ENCODE data around the gene TEN1. TPM values are rescaled to one million over a fixed set of nuclear protein-coding genes. Genes with fewer than 3 reads are reported as not detected.

The TEN1 gene
- total and polyA plus RNA-seq, 2 of the 4 experiments (the other 2 are of a cell fraction), result 14.7 to 17.9 TPM

- ATAC-seq (ENCODE audit: low read depth), result no peak
- dilution Hi-C loops (cut with HindIII; ENCODE audit: low sequenced_read_pairs, unreplicated experiment), result no loop called here
- WGBS, 2 experiments (ENCODE audit: extremely low coverage in 2 of 2, insufficient read length in 1 of 2), result 100% methylated on average over 5 of the region's 9 CpGs; no CpG with 5 or more reads in 1 of the 2 experiments
Observed at GRCh38 chr17:76048025-76048605, 69.1 kb downstream of the TEN1 start.

More at GRCh38 chr17:76048025-76048605, 69.1 kb downstream of the TEN1 start:
- Histone ChIP-seq H2BK5ac (ENCODE audit: low read depth, low read length, poor library complexity, severe bottlenecking) (no peak overlapping the region), H3K36me3 (ENCODE audit: control insufficient read depth, insufficient read depth, low read length) (peaks cover 70% of the 10 kb centered on the region), H3K9me3 (ENCODE audit: control insufficient read depth, insufficient read depth, low read length) (no peaks in the 10 kb centered on the region), H2AFZ (replicated peaks; ENCODE audit: low read length, poor library complexity) (no peak overlapping the region), H2BK120ac (ENCODE audit: low read depth, low read length) (no peak overlapping the region), H4K8ac (ENCODE audit: low read depth in 2 of 2, low read length in 2 of 2) (no peak overlapping the region), H2BK15ac (ENCODE audit: low read depth, low read length) (no peak overlapping the region), H3K18ac (ENCODE audit: low read depth, low read length) (no peak overlapping the region), H2AK9ac (replicated peaks; ENCODE audit: low read depth, low read length, poor library complexity) (no peak overlapping the region), H4K91ac (ENCODE audit: insufficient read depth, low read depth, low read length) (no peak overlapping the region), H3K27me3 (ENCODE audit: control insufficient read depth, insufficient read depth, low read length) (no peaks in the 10 kb centered on the region), H3K14ac (replicated peaks; ENCODE audit: low read depth, low read length) (no peak overlapping the region), H2AK5ac (ENCODE audit: low read depth, low read length) (no peak overlapping the region), H3K9ac (ENCODE audit: low read depth, low read length) (no peak overlapping the region), H3K79me1 (ENCODE audit: low read depth in 1 of 2, low read length in 2 of 2) (peaks cover 11 to 57% of the 10 kb centered on the region in 2 experiments; a peak in 3 of 4 replicates), H3K27ac (ENCODE audit: insufficient read depth, low read length) (no peak overlapping the region), H4K5ac (ENCODE audit: low read depth, low read length) (no peak overlapping the region), H3K4me3 (ENCODE audit: insufficient read depth, low read depth, low read length) (no peak overlapping the region), H2BK20ac (ENCODE audit: low read depth, low read length) (no peak overlapping the region), H3K4me1 (ENCODE audit: control insufficient read depth, insufficient read depth, low read length) (no peaks in the 10 kb centered on the region), H3K4ac (ENCODE audit: low read depth, low read length) (no peak overlapping the region), H4K20me1 (ENCODE audit: insufficient read depth, low read length) (peaks cover 18% of the 10 kb centered on the region), H3K56ac (ENCODE audit: extremely low read depth, insufficient read depth, low read length) (no peak overlapping the region), H3K23ac (ENCODE audit: low read depth, low read length) (no peak overlapping the region), H3K9me1 (ENCODE audit: insufficient read depth, low read length) (peaks cover 12% of the 10 kb centered on the region; the same call in 1 of the 2 replicates), H3K4me2 (ENCODE audit: low read depth, low read length) (no peak overlapping the region)
- intact Hi-C loops (cut with micrococcal nuclease) (no loop called here), in situ Hi-C loops (cut with MboI; ENCODE audit: low sequenced_read_pairs) (no loop called here)
- no peak for TF ChIP-seq CEBPB (IDR thresholded peaks at IDR 0.05; ENCODE audit: low read depth, low read length)
- TF ChIP-seq FOS (IDR thresholded peaks at IDR 0.05; ENCODE audit: low read depth, low read length), result no peak
- no peak for TF ChIP-seq POLR2A (IDR thresholded peaks at IDR 0.05; ENCODE audit: low read depth, low read length)
- TF ChIP-seq ELK1 (IDR thresholded peaks at IDR 0.05; ENCODE audit: borderline replicate concordance, low read depth, low read length), result no peak
- no peak for TF ChIP-seq RAD21 (IDR thresholded peaks at IDR 0.05; ENCODE audit: low read length)
- TF ChIP-seq CHD1 (IDR thresholded peaks at IDR 0.05; ENCODE audit: low read depth, low read length), result no peak
- no peak for TF ChIP-seq SMC3 (IDR thresholded peaks at IDR 0.05; ENCODE audit: low read depth, low read length)
- TF ChIP-seq BHLHE40 (IDR thresholded peaks at IDR 0.05; ENCODE audit: low read depth, low read length), result no peak
- TF ChIP-seq RFX5 (IDR thresholded peaks at IDR 0.05; ENCODE audit: low read depth, low read length), result no peak
- BruUV-seq (replicated peaks), result no TSS peak
- DNase-seq, result no peak
- CTCF ChIA-PET, result no interaction called here
- POLR2A ChIA-PET (ENCODE audit: unreplicated experiment), result interaction anchor here (0.5 to 0.9 kb wide), 2 partner anchors 11 to 16 kb away, joined by 3 to 6 read pairs; no protein-coding TSS in a partner anchor
